ENCODE measurements around the gene UBE2D2. TPM values are rescaled to one million over a fixed set of nuclear protein-coding genes. Genes with fewer than 3 reads are reported as not detected.

UBE2D2 gene
- total RNA-seq, 1 experiment from 2014 or later: 193 TPM

DNA sequence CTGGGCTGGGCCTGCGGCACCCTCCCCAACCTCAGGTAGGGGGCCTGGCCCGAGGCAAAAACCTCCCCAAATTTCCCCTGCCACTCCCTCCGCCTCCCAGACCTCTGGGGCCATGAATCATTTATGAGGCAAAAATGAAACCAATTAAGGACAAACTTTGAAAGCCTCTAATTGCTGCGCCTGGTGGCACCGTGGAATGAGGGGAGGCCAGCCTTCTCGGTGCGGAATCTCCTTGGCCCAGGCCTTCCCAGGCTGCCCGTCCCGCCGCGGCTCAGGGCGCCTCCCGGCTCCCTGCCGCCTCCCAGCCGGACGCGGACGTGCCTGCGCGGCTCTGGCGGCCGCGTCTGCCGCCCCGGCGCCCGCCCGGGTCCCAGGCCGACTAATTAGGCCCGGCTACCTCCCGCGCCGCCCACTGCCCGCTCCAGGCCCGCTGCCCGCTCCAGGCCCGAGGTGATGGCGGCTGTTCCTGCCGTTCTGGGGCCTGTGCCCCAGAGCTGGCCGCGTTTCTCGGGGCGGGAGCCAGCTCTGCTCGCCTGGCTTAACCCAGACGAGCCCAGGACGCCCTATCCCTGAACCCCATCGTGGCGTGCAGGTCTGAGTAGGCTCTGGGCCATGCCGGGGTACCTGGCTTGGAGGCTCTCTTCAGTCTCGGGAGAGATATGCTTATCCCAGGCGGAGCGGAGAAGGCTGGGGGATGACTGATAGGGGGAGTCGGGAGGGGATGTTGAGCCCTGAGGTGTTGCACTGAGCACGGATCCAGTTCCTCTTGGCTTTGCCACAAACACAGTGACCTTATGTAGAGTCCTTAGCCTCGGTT, 107.1 kb downstream of the UBE2D2 start:
- DNase-seq: no peak
- Histone ChIP-seq H3K9me3 (no peaks in the 10 kb centered on the region), H3K27me3 (replicated peaks; ENCODE audit: control insufficient read depth, insufficient read depth, low read length) (no peaks in the 10 kb centered on the region), H3K4me3 (ENCODE audit: low read depth, low read length) (no peak overlapping the region), H3K36me3 (ENCODE audit: control insufficient read depth, insufficient read depth, low read length) (peaks cover 5% of the 10 kb centered on the region), H3K4me1 (peaks cover 11% of the 10 kb centered on the region)
- Mint-ChIP-seq H3K4me3 (ENCODE audit: unreplicated experiment) (no peak overlapping the region), H3K36me3 (ENCODE audit: insufficient read depth, unreplicated experiment) (peaks cover 16% of the 10 kb centered on the region), H3K27me3 (ENCODE audit: insufficient read depth, unreplicated experiment) (no peaks in the 10 kb centered on the region), H3K4me1 (ENCODE audit: low read depth, unreplicated experiment) (no peaks in the 10 kb centered on the region), H3K27ac (ENCODE audit: unreplicated experiment) (no peak overlapping the region), H3K9me3 (ENCODE audit: unreplicated experiment) (no peaks in the 10 kb centered on the region)
- CTCF ChIA-PET: interaction anchor here (1.4 kb wide), 1 partner anchor 17 kb away, joined by 4 read pairs; no protein-coding TSS in a partner anchor
- POLR2A ChIA-PET: no interaction called here
- no TSS peak for BruUV-seq (replicated peaks)
- intact Hi-C loops (cut with micrococcal nuclease; ENCODE audit: unreplicated experiment): no loop called here
- TF ChIP-seq, protein P1, sequence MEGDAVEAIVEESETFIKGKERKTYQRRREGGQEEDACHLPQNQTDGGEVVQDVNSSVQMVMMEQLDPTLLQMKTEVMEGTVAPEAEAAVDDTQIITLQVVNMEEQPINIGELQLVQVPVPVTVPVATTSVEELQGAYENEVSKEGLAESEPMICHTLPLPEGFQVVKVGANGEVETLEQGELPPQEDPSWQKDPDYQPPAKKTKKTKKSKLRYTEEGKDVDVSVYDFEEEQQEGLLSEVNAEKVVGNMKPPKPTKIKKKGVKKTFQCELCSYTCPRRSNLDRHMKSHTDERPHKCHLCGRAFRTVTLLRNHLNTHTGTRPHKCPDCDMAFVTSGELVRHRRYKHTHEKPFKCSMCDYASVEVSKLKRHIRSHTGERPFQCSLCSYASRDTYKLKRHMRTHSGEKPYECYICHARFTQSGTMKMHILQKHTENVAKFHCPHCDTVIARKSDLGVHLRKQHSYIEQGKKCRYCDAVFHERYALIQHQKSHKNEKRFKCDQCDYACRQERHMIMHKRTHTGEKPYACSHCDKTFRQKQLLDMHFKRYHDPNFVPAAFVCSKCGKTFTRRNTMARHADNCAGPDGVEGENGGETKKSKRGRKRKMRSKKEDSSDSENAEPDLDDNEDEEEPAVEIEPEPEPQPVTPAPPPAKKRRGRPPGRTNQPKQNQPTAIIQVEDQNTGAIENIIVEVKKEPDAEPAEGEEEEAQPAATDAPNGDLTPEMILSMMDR (IDR thresholded peaks at IDR 0.05; ENCODE audit: insufficient read depth in 1 of 2, low read depth in 1 of 2, low read length in 1 of 2, severe bottlenecking in 1 of 2, unreplicated experiment in 1 of 2): no peak

GRCh38 chr5:139668924-139669661, 108.0 kb downstream of the UBE2D2 start:
- Mint-ChIP-seq H3K4me3 (ENCODE audit: unreplicated experiment) (no peak overlapping the region), H3K36me3 (ENCODE audit: insufficient read depth, unreplicated experiment) (peaks cover 23% of the 10 kb centered on the region), H3K27me3 (ENCODE audit: insufficient read depth, unreplicated experiment) (no peaks in the 10 kb centered on the region), H3K9me3 (ENCODE audit: unreplicated experiment) (no peaks in the 10 kb centered on the region), H3K4me1 (ENCODE audit: low read depth, unreplicated experiment) (no peaks in the 10 kb centered on the region), H3K27ac (ENCODE audit: unreplicated experiment) (no peak overlapping the region)
- BruUV-seq (replicated peaks): no TSS peak
- ChIA-PET CTCF (no interaction called here), POLR2A (no interaction called here)
- no peak for DNase-seq
- Histone ChIP-seq H3K4me3 (ENCODE audit: low read depth, low read length) (no peak overlapping the region), H3K9me3 (no peaks in the 10 kb centered on the region), H3K4me1 (peaks cover 13% of the 10 kb centered on the region), H3K36me3 (ENCODE audit: control insufficient read depth, insufficient read depth, low read length) (peaks cover 5% of the 10 kb centered on the region), H3K27me3 (replicated peaks; ENCODE audit: control insufficient read depth, insufficient read depth, low read length) (no peaks in the 10 kb centered on the region)
- intact Hi-C loops (cut with micrococcal nuclease; ENCODE audit: unreplicated experiment): no loop called here
- TF ChIP-seq, protein P1 (IDR thresholded peaks at IDR 0.05; ENCODE audit: insufficient read depth in 1 of 2, low read depth in 1 of 2, low read length in 1 of 2, severe bottlenecking in 1 of 2, unreplicated experiment in 1 of 2): no peak

DNA sequence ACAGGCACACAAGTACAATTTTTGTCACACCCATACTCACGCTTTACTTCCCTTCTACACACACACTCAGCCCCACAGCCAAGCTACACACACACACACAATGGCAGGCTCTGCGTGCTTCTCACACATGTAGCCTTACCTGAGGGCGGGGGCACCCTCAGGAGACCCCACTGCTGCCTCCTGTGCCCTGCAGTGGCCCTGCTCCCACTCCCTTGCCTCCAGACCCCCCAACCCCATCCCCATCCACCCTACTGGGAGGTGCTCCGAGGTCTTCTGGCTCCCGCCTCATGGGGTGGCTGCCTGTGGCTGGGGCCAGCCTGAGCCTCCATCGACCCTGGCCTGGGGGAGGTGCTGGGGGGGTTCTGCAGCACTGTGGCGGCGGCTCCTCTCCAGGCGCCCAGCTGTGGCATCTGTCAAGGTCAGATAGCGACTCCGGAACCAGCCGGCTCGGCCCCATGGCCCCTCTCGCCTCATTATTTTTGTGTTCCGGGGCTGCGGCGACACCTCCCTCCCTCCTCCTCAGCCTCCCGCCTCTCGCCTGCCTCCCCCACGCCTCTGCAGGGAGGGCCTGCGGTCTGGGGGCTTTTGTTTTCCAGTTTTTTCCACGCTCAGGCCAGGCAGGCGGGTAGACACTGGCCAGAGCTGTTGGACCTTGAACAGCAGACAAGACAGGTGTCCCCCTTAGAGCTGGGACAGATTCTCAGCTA, 108.7 kb downstream of the UBE2D2 start:
- Mint-ChIP-seq H3K4me1 (ENCODE audit: low read depth, unreplicated experiment) (peaks cover 4% of the 10 kb centered on the region), H3K36me3 (ENCODE audit: insufficient read depth, unreplicated experiment) (peaks cover 21% of the 10 kb centered on the region), H3K9me3 (ENCODE audit: unreplicated experiment) (no peaks in the 10 kb centered on the region), H3K4me3 (ENCODE audit: unreplicated experiment) (no peak overlapping the region), H3K27me3 (ENCODE audit: insufficient read depth, unreplicated experiment) (no peaks in the 10 kb centered on the region), H3K27ac (ENCODE audit: unreplicated experiment) (no peak overlapping the region)
- Histone ChIP-seq H3K4me3 (ENCODE audit: low read depth, low read length) (no peak overlapping the region), H3K27me3 (replicated peaks; ENCODE audit: control insufficient read depth, insufficient read depth, low read length) (no peaks in the 10 kb centered on the region), H3K36me3 (ENCODE audit: control insufficient read depth, insufficient read depth, low read length) (peaks cover 5% of the 10 kb centered on the region), H3K4me1 (peaks cover 13% of the 10 kb centered on the region), H3K9me3 (no peaks in the 10 kb centered on the region)
- intact Hi-C loops (cut with micrococcal nuclease; ENCODE audit: unreplicated experiment): no loop called here
- ChIA-PET POLR2A (interaction anchor here (0.6 kb wide), 1 partner anchor 19 kb away, joined by 3 read pairs; no protein-coding TSS in a partner anchor), CTCF (no interaction called here)
- no TSS peak for BruUV-seq (replicated peaks)
- DNase-seq: no peak
- TF ChIP-seq, protein P1 (IDR thresholded peaks at IDR 0.05; ENCODE audit: insufficient read depth in 1 of 2, low read depth in 1 of 2, low read length in 1 of 2, severe bottlenecking in 1 of 2, unreplicated experiment in 1 of 2): no peak
